Activated T-helper 17 cell treated with anti-CD3 and anti-CD28 coated beads, Interleukin-2, amount 50 U/mL, for 72 hours (primary cell): ENCODE measurements around the gene BCL2L12. TPM values are rescaled to one million over a fixed set of nuclear protein-coding genes. Genes with fewer than 3 reads are reported as not detected.
"Not testable (repeated sequence)": the region's sequence is repeated elsewhere in the genome, so short reads cannot be mapped to it uniquely, and the experiment has no call there.

Experiments used
- ATAC-seq: fragments of 150-1000 bp; cut with Tn5 transposase; replicated peaks from 2 replicates; pipeline ENCODE4 v1.10.0; 2021; ENCODE audit warnings: mild to moderate bottlenecking, moderate library complexity
- H3K27ac Mint-ChIP-seq: one replicate; pipeline ENCODE4 v1.8.0; 2022; ENCODE audit warnings: mixed read lengths
- H3K27me3 Mint-ChIP-seq: one replicate; pipeline ENCODE4 v1.8.0; 2022; ENCODE audit warnings: mixed read lengths
- H3K36me3 Mint-ChIP-seq: one replicate; pipeline ENCODE4 v1.8.0; 2022; ENCODE audit warnings: low read depth, mild to moderate bottlenecking, mixed read lengths
- H3K4me1 Mint-ChIP-seq: one replicate; pipeline ENCODE4 v1.8.0; 2022; ENCODE audit warnings: mixed read lengths
- H3K4me3 Mint-ChIP-seq: one replicate; pipeline ENCODE4 v1.8.0; 2022; ENCODE audit warnings: mild to moderate bottlenecking, mixed read lengths
- H3K9me3 Mint-ChIP-seq: one replicate; pipeline ENCODE4 v1.8.0; 2022; ENCODE audit warnings: mixed read lengths
- total RNA-seq, 2 donors: library from RNA; stranded (reverse); gene quantifications; one replicate each; pipeline ENCODE4 v1.2.3, GENCODE V29; 2022

The BCL2L12 gene
- total RNA-seq, 2 donors from 2014 or later, result 61.1 to 80.5 TPM

GRCh38 chr19:49718511-49718910 is 52.8 kb downstream of the BCL2L12 start:
- H3K36me3 Mint-ChIP-seq, result no peaks in the 10 kb centered on the region
- H3K9me3 Mint-ChIP-seq, result no peaks in the 10 kb centered on the region
- H3K27ac Mint-ChIP-seq, result no peak overlapping the region
- H3K4me3 Mint-ChIP-seq, result no peak overlapping the region
- no peaks in the 10 kb centered on the region for H3K27me3 Mint-ChIP-seq
- no peaks in the 10 kb centered on the region for H3K4me1 Mint-ChIP-seq
- no peak for ATAC-seq

DNA sequence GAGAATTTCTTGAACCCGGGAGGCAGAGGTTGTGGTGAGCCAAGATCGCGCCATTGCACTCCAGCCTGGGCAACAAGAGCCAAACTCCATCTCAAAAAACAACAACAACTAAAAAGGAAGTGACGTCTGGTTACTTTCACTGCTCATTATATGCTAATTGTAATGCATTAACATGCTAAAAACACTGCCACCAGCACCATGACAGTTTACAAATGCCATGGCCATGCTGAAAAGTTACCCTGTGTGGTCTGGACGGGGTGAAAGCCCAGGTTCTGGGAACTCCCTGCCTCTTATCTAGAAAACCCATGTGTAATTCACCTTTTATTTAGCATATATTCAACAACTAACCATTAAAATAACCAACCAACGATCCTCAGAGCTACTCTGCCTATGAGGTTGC is 53.3 kb downstream of the BCL2L12 start:
- H3K27me3 Mint-ChIP-seq, result no peaks in the 10 kb centered on the region
- ATAC-seq, result no peak
- no peak overlapping the region for H3K4me3 Mint-ChIP-seq
- H3K27ac Mint-ChIP-seq, result no peak overlapping the region
- H3K9me3 Mint-ChIP-seq, result no peaks in the 10 kb centered on the region
- H3K4me1 Mint-ChIP-seq, result no peaks in the 10 kb centered on the region
- no peaks in the 10 kb centered on the region for H3K36me3 Mint-ChIP-seq

DNA sequence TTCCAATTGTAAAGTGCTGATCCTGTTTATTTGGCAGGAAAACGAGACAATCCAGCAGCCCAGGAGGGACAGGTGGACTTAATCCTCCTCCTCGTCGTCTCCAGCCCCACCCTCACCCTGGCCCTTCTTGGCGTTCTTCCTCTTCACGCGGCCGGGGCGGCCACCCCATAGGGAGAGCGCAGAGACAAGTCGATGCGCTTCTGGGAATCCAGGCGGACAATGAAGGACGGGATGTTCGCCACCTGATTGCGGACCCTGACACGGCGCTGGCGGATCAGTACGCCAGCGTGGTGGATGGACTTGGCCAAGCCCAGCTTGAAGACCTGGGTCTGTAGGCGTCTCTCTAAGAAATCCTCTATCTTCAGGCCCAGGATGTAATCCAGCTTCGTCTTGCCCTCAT is 53.7 kb downstream of the BCL2L12 start:
- H3K27me3 Mint-ChIP-seq, ATAC-seq, H3K4me3 Mint-ChIP-seq, H3K4me1 Mint-ChIP-seq, H3K9me3 Mint-ChIP-seq, H3K27ac Mint-ChIP-seq, H3K36me3 Mint-ChIP-seq: not testable (repeated sequence)

Other genes starting within 250 kb of the BCL2L12 start
- gene PTH2, start 242.5 kb upstream of the BCL2L12 start, total RNA-seq, result not detected
- not detected for gene GFY, start 240.5 kb upstream of the BCL2L12 start, total RNA-seq
- under 1 TPM in 1 of 2 donors, not detected in 1; 0.40 TPM for gene SLC17A7, start 224.4 kb upstream of the BCL2L12 start, total RNA-seq
- gene PIH1D1, start 214.1 kb upstream of the BCL2L12 start, total RNA-seq, result 100 to 1,000 TPM; 183 to 194 TPM
- gene ALDH16A1, start 212.7 kb upstream of the BCL2L12 start, total RNA-seq, result 10 to 100 TPM; 15.5 to 39.1 TPM
- gene FLT3LG, start 191.7 kb upstream of the BCL2L12 start, total RNA-seq, result 10 to 100 TPM; 77.2 to 92.8 TPM
- gene RPL13A, start 178.3 kb upstream of the BCL2L12 start, total RNA-seq, result 1,000 to 10,000 TPM; 3,905 to 4,763 TPM
- gene RPS11, start 169.5 kb upstream of the BCL2L12 start, total RNA-seq, result 1,000 to 10,000 TPM; 2,381 to 3,085 TPM
- gene FCGRT, start 153.3 kb upstream of the BCL2L12 start, total RNA-seq, result 10 to 100 TPM; 11.1 to 15.8 TPM
- 10 to 100 TPM in 1 of 2 donors, 1 to 10 TPM in 1; 1.2 to 11.8 TPM for gene RCN3, start 137.9 kb upstream of the BCL2L12 start, total RNA-seq
- 100 to 1,000 TPM; 101 to 103 TPM for gene NOSIP, start 85.4 kb upstream of the BCL2L12 start, total RNA-seq
- gene PRRG2, start 84.6 kb upstream of the BCL2L12 start, total RNA-seq, result 10 to 100 TPM in 1 of 2 donors, 1 to 10 TPM in 1; 3.8 to 12.3 TPM
- 10 to 100 TPM; 27.2 to 27.8 TPM for gene PRR12, start 74.8 kb upstream of the BCL2L12 start, total RNA-seq
- gene RRAS, start 25.8 kb upstream of the BCL2L12 start, total RNA-seq, result 10 to 100 TPM in 1 of 2 donors, 1 to 10 TPM in 1; 7.6 to 14.3 TPM
- 10 to 100 TPM; 53.8 to 60.5 TPM for gene SCAF1, start 23.7 kb upstream of the BCL2L12 start, total RNA-seq
- gene IRF3, start 76 bp upstream of the BCL2L12 start, total RNA-seq, result 100 to 1,000 TPM; 150 to 218 TPM
- gene PRMT1, start 11.3 kb downstream of the BCL2L12 start, total RNA-seq, result 100 to 1,000 TPM; 183 to 345 TPM
- gene ADM5, start 23.7 kb downstream of the BCL2L12 start, total RNA-seq, result 1 to 10 TPM; 8.5 to 8.6 TPM
- 1 to 10 TPM in 1 of 2 donors, under 1 TPM in 1; 0.93 to 4.3 TPM for gene CPT1C, start 25.2 kb downstream of the BCL2L12 start, total RNA-seq
- under 1 TPM; 0.32 to 0.45 TPM for gene TSKS, start 97.4 kb downstream of the BCL2L12 start, total RNA-seq
- gene AP2A1, start 101.1 kb downstream of the BCL2L12 start, total RNA-seq, result 10 to 100 TPM; 77.5 to 87.0 TPM
- gene FUZ, start 147.4 kb downstream of the BCL2L12 start, total RNA-seq, result 10 to 100 TPM; 15.5 to 19.1 TPM
- 10 to 100 TPM; 55.6 to 56.1 TPM for gene MED25, start 152.4 kb downstream of the BCL2L12 start, total RNA-seq
- 100 to 1,000 TPM in 1 of 2 donors, 10 to 100 TPM in 1; 82.7 to 109 TPM for gene PTOV1, start 185.2 kb downstream of the BCL2L12 start, total RNA-seq
- 100 to 1,000 TPM; 100 to 111 TPM for gene PNKP, start 201.6 kb downstream of the BCL2L12 start, total RNA-seq
- 10 to 100 TPM; 33.8 to 72.8 TPM for gene AKT1S1, start 211.4 kb downstream of the BCL2L12 start, total RNA-seq
- 10 to 100 TPM; 21.4 to 57.4 TPM for gene TBC1D17, start 211.8 kb downstream of the BCL2L12 start, total RNA-seq
- 100 to 1,000 TPM in 1 of 2 donors, 10 to 100 TPM in 1; 42.0 to 177 TPM for gene IL4I1, start 231.0 kb downstream of the BCL2L12 start, total RNA-seq